Suppressor macrophage treated with lipopolysaccharide for 1 hour (primary cell): ENCODE results near the gene ASCC2.
A peak's percentile ranks its signal among the peaks of the same experiment; 100 is the strongest.
"Not testable (repeated sequence)": the region's sequence is repeated elsewhere in the genome, so short reads cannot be mapped to it uniquely, and the experiment has no call there.

ENCODE experiments used
- DNase-seq, 3 donors: peaks; one replicate each; pipeline ENCODE4 v3.0.0-alpha.2; 2020 to 2022

Gene ASCC2

GRCh38 chr22:29782061-29782845 lies 55.8 kb downstream of the ASCC2 start:
- no peak for DNase-seq

GRCh38 chr22:29780748-29781676 lies 57.1 kb downstream of the ASCC2 start:
- peak in 2 of 3 donors; percentile 9 to 26 for DNase-seq

- DNase-seq, result no peak
These were observed 57.9 kb downstream of the ASCC2 start for GRCh38 chr22:29780220-29780619.

- no peak for DNase-seq
These were observed 64.8 kb downstream of the ASCC2 start for GRCh38 chr22:29773233-29773632.

GRCh38 chr22:29772170-29772641 lies 65.9 kb downstream of the ASCC2 start:
- peak; percentile 31 to 32 (median 32) for DNase-seq

- DNase-seq, result no peak
These were observed 68.3 kb downstream of the ASCC2 start for GRCh38 chr22:29769723-29770321.

GRCh38 chr22:29768052-29768693 lies 69.9 kb downstream of the ASCC2 start:
- DNase-seq, result no peak

- DNase-seq, result peak; percentile 95 to 97 (median 97)
These were observed 70.7 kb downstream of the ASCC2 start, which contains the start of gene UQCR10 for GRCh38 chr22:29767171-29768051. UQCR10 (plus strand) TSS chr22:29767369; CDS start chr22:29767399, 30 bp downstream.

- DNase-seq, result peak; percentile 96
These were observed 71.4 kb downstream of the ASCC2 start, which contains the start of gene ZMAT5 for GRCh38 chr22:29766632-29767170. ZMAT5 (minus strand) TSS chr22:29767007; CDS start chr22:29748544, 18,463 bp downstream.

- peak in 2 of 3 donors; percentile 22 to 47 for DNase-seq
These were observed 72.0 kb downstream of the ASCC2 start for GRCh38 chr22:29765905-29766631.

- DNase-seq, result no peak
These were observed 75.8 kb downstream of the ASCC2 start for GRCh38 chr22:29762263-29762662.

- DNase-seq, result no peak
These were observed 79.1 kb downstream of the ASCC2 start for GRCh38 chr22:29758959-29759358.

GRCh38 chr22:29758068-29758622 lies 79.9 kb downstream of the ASCC2 start:
- no peak for DNase-seq

- DNase-seq, result no peak
These were observed 81.0 kb downstream of the ASCC2 start for GRCh38 chr22:29757096-29757495.

- no peak for DNase-seq
These were observed 81.7 kb downstream of the ASCC2 start for GRCh38 chr22:29756341-29756740.

GRCh38 chr22:29755889-29756288 lies 82.2 kb downstream of the ASCC2 start:
- DNase-seq, result no peak

GRCh38 chr22:29754658-29755395 lies 83.2 kb downstream of the ASCC2 start:
- DNase-seq, result not testable (repeated sequence)

- no peak for DNase-seq
These were observed 84.0 kb downstream of the ASCC2 start for GRCh38 chr22:29753808-29754657.
